H1 (cell line): ENCODE results near the gene ANKRD9. TPM values are rescaled to one million over a fixed set of nuclear protein-coding genes. Genes with fewer than 3 reads are reported as not detected.

Source experiments
- BRCA1 ChIP-seq: IDR thresholded peaks from 2 replicates; pipeline ENCODE4 v1.6.1; 2012; ENCODE audit warnings: low read depth, low read length, improper control_type of control experiment
- RNF2 ChIP-seq: fragments of 200-900, 300-1000 bp; sonication (generic); IDR thresholded peaks from 2 replicates; pipeline ENCODE4 v1.7.1; 2016; ENCODE audit warnings: borderline replicate concordance, low read depth, mild to moderate bottlenecking, antibody characterized with exemption, low read length; ENCODE audit not compliant: poor library complexity, severe bottlenecking; ENCODE audit errors: missing control alignments
- polyA plus RNA-seq, 7 experiments: library from polyadenylated mRNA; depleted of rRNA in 3 of 7; stranded (reverse) in 5 of 7; unstranded in 2 of 7; fragments of >200 nt in 5 of 7; fragments of 200-250 nt in 2 of 7; gene quantifications; 1 replicate in 5 of 7; 2 replicates in 1 of 7; 4 replicates in 1 of 7; pipeline versions ENCODE4 v1.2.1 to v1.2.3, GENCODE V29; 2011 to 2013; ENCODE audit warnings: missing spikeins in 2 of 7, mixed read lengths in 2 of 7
- total RNA-seq: library from RNA; stranded (reverse); fragmentation: NEBNext Ultra II Directional; extraction: Animal tissue kit (Norgen Biotek cat#: 25700); gene quantifications from 2 replicates; pipeline ENCODE4 v1.2.1, GENCODE V29; 2021

The ANKRD9 gene
- total and polyA plus RNA-seq, 2 of the 8 experiments (the other 6 are each of a cell fraction or from before 2014, with no cell fraction given) = 37.0 to 41.8 TPM

DNA sequence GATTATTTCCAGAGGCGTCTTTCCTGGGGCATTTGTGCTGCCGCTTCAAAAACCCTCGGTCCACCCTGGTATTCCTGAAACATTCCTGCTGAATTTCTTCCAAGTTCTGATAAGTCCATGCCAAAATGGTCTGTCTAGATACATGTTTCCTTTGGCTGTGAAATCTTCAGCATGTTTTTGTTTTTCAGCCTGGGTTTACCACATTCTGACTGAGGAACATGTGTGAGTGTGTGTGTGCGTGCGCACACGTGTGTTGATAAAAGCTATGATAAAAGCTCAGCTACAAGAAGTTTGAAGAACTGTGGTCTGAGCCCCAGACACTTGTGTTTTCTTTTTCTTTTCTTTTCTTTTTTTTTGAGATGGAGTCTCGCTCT lies 22.4 kb downstream of the ANKRD9 start (continued):
- TF ChIP-seq BRCA1 (no peak), RNF2 (no peak)
- TF ChIP-seq, all 59 proteins: peak for 0
